Loucy (cell line): Measurements from ENCODE around the gene CD109.

Experiments used
- CTCF ChIP-seq: fragments of 200-600 bp; sonication (generic); conservative IDR thresholded peaks from 2 replicates; pipeline ENCODE4 v1.5.1; 2014; ENCODE audit warnings: mild to moderate bottlenecking, antibody characterized with exemption, low read length
- EZH2phosphoT487 ChIP-seq: fragments of 200-600 bp; IDR thresholded peaks from 2 replicates; pipeline ENCODE4 v1.6.1; 2018; ENCODE audit warnings: antibody characterized with exemption, mild to moderate bottlenecking, moderate library complexity, borderline replicate concordance

GRCh38 chr6:73768558-73768957 is 72.6 kb downstream of the CD109 start:
- TF ChIP-seq CTCF (no peak), EZH2phosphoT487 (no peak)
